GM19035 (cell line): ENCODE measurements around the gene PELI2.

Experiments used
- ATAC-seq: cut with Tn5 transposase; IDR thresholded peaks from one replicate; pipeline ENCODE4 v1.9.1; 2021; ENCODE audit not compliant: unreplicated experiment

PELI2 gene

GRCh38 chr14:56293506-56293905 is 175.3 kb downstream of the PELI2 start:
- no peak for ATAC-seq

- no peak for ATAC-seq
These were observed 175.9 kb downstream of the PELI2 start for GRCh38 chr14:56294128-56294527.

- ATAC-seq: no peak
These were observed 177.5 kb downstream of the PELI2 start for GRCh38 chr14:56295743-56296142.

GRCh38 chr14:56297449-56297848 is 179.2 kb downstream of the PELI2 start:
- no peak for ATAC-seq

GRCh38 chr14:56299306-56299984 is 181.2 kb downstream of the PELI2 start:
- no peak for ATAC-seq

- no peak for ATAC-seq
These were observed 182.3 kb downstream of the PELI2 start for GRCh38 chr14:56300495-56300894.

- no peak for ATAC-seq
These were observed 186.2 kb downstream of the PELI2 start for GRCh38 chr14:56304456-56304855.

- no peak for ATAC-seq
These were observed 191.0 kb downstream of the PELI2 start for GRCh38 chr14:56309198-56309597.

GRCh38 chr14:56310643-56311042 is 192.4 kb downstream of the PELI2 start:
- no peak for ATAC-seq

DNA sequence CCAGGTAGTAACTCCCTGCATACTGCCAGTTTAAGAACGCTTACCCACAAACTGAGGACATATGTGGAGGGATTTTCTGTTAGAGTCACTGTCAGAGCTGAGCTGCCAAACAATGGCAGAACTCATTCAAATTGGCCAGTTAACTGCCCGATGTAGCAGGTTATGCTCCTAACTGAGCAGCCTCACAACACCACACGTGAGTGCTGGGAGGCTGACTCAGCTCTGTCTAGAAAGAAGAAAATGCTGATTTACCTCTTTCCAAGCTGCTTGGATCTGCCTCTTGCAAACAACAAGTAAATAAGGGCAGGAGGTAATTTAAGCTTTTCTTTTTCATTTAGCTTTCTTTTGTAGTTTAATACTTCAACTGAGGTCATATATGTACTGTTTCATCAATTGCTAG is 195.6 kb downstream of the PELI2 start:
- no peak for ATAC-seq

- ATAC-seq: no peak
These were observed 200.3 kb downstream of the PELI2 start for GRCh38 chr14:56318393-56319115.

DNA sequence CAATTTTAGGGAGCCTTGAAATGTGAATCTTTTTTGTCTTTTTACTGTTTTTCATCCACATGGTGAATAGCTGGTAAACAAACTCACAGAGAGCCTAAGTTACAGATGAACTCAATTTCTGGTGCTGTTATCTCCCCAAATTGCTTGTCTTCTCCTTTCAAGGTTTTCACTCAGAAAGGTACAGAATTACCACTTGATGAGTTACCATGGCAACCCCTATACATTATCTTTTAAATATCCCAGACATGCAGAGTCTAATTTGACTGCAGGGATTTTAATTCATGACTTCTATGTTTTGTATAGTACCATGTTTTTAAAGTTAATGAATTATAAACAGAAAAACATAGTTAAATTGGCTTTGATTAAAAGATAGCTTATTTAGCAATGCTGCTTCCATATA is 203.7 kb downstream of the PELI2 start:
- ATAC-seq: no peak

- no peak for ATAC-seq
These were observed 204.3 kb downstream of the PELI2 start for GRCh38 chr14:56322531-56322930.

- ATAC-seq: no peak
These were observed 206.2 kb downstream of the PELI2 start for GRCh38 chr14:56324454-56324853.

- no peak for ATAC-seq
These were observed 206.9 kb downstream of the PELI2 start for GRCh38 chr14:56324856-56325699.

DNA sequence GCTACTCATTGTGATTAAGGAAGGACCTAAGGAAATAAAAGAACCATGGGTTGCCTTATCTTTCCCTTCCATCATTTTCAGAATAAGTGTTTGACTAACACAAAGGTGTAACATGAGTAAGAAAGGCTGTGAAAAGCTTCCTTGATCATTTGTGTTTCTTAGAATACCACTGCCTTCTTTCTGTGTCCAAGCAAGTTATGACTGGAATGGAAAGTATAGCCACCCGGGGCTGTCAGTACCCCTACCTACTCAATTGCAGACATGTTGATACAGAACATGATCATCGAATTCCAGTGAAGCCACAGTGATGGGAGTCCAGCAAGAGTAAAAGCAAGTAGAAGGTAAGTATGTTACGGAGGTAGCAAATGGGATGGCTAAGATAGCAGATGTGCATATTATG is 209.8 kb downstream of the PELI2 start:
- no peak for ATAC-seq

GRCh38 chr14:56331592-56332216 is 213.5 kb downstream of the PELI2 start:
- ATAC-seq: no peak

GRCh38 chr14:56333359-56334292 is 215.4 kb downstream of the PELI2 start:
- ATAC-seq: no peak

DNA sequence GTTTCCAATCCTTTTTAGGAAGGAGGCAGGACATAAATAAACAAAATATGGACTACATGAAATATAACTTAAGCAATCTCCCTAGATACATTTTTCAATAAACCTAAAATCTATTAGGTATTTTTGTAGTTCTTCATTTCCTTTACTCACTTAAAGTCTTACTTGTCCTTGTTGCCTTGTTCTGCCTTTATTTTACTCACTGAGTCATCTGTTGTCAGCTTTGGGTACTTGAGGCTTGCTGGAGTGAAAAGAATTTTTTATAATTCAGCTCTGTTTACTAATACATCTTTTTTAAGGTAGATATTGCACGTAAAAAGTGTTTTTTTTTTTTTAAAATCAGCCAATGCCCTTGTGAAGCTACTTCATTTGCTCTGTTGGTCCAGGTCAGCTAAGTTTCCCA is 216.2 kb downstream of the PELI2 start:
- no peak for ATAC-seq

DNA sequence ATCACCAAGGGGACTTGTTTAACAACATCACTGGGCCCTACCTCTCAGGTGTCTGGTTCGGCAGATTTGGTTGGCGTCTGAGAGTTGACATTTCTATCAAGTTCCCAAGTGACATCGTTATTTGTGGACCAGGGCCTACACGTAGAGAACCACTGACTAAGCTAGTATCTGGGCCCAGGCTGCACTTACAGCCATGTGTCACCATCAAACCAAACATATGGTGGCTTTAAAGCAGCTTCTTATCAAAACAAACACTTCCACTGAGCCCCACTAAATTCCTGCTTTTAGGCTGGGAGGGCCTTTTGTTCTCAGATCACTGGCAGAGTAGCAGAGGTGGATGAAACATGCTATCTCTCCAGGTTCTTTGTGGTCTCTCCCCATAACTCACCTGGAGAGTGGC is 220.5 kb downstream of the PELI2 start:
- ATAC-seq: no peak
